HCT116 (cell line): ENCODE data around the gene MINAR1. TPM values are rescaled to one million over a fixed set of nuclear protein-coding genes. Genes with fewer than 3 reads are reported as not detected.

Source experiments
- ATAC-seq: fragments of 200-7000 bp; cut with Tn5 transposase; 2 replicates; pipeline ENCODE4 v1.9.1; 2020; ENCODE audit warnings: mild to moderate bottlenecking, moderate library complexity
- BruUV-seq: library from RNA; stranded (reverse); fragments of 400-500 nt; replicated peaks from 2 replicates; lab custom pipeline; 2021; lab: Mats Ljungman, UMichigan
- CTCF ChIA-PET: fragments of 300-600 bp; sonication (Branson Sonifier 250); formaldehyde crosslinking; loops from one replicate; lab custom pipeline; 2021; ENCODE audit warnings: antibody characterized with exemption; lab: Charles Lee
- POLR2A ChIA-PET: fragments of 300-600, 350-600 bp; sonication (Branson Sonifier 250); formaldehyde crosslinking; loops from one replicate; lab custom pipeline; 2021; ENCODE audit warnings: antibody characterized with exemption; lab: Charles Lee
- RAD21 ChIA-PET, 2 experiments: fragments of 300-600 bp; sonication (Branson Sonifier 250); formaldehyde crosslinking; loops; one replicate each; lab custom pipeline; 2023; ENCODE audit warnings: low total read pairs in 2 of 2; ENCODE audit not compliant: uncharacterized antibody in 2 of 2, unreplicated experiment in 2 of 2, low non-redundant PET in 1 of 2; lab: Charles Lee
- DNase-seq: peaks from one replicate; pipeline ENCODE4 v3.0.0-alpha.2; 2010; ENCODE audit warnings: low read depth, low spot score
- H2AFZ ChIP-seq: fragments of 200-600 bp; shearing (Covaris generic), sonication (generic); 2 replicates; pipeline ENCODE4 v1.6.1; 2017; ENCODE audit warnings: low read depth, mixed run types, mixed read lengths, antibody characterized with exemption, low read length; ENCODE audit not compliant: poor library complexity, severe bottlenecking
- H3K27ac ChIP-seq: 2 replicates; pipeline ENCODE4 v1.5.1; 2012; ENCODE audit warnings: low read depth, low read length
- H3K27me3 ChIP-seq: fragments of 200-600 bp; sonication (generic); 2 replicates; pipeline ENCODE4 v1.6.1; 2016; ENCODE audit warnings: mixed run types, low read length, mixed read lengths; ENCODE audit not compliant: insufficient read depth
- H3K36me3 ChIP-seq, 2 experiments: fragments of 200-500 bp in 1 of 2; fragments of 200-600 bp in 1 of 2; sonication (Bioruptor generic) in 1 of 2; sonication (generic) in 1 of 2; 2 replicates each; pipeline versions ENCODE4 v1.5.1 to v1.6.1; 2014 to 2016; ENCODE audit warnings: low read length in 2 of 2, inconsistent platforms in 1 of 2, mixed read lengths in 1 of 2, mixed run types in 1 of 2; ENCODE audit not compliant: insufficient read depth in 2 of 2, control insufficient read depth in 1 of 2
- H3K4me1 ChIP-seq, 2 experiments: fragments of 200-600 bp in 1 of 2; sonication (generic) in 1 of 2; 2 replicates each; pipeline versions ENCODE4 v1.5.1 to v1.6.1; 2012 to 2017; ENCODE audit warnings: low read length in 2 of 2, inconsistent platforms in 1 of 2, mild to moderate bottlenecking in 1 of 2, mixed read lengths in 1 of 2, mixed run types in 1 of 2, moderate library complexity in 1 of 2; ENCODE audit not compliant: insufficient read depth in 2 of 2, control insufficient read depth in 1 of 2
- H3K4me2 ChIP-seq: fragments of 200-600 bp; sonication (generic); 2 replicates; pipeline ENCODE4 v1.6.1; 2017; ENCODE audit warnings: mixed run types, low read length, mixed read lengths
- H3K4me3 ChIP-seq, 2 experiments: fragments of 200-600 bp in 1 of 2; sonication (generic) in 1 of 2; replicated peaks in 1 of 2; 2 replicates each; pipeline ENCODE4 v1.5.1; 2011 to 2016; ENCODE audit warnings: low read length in 2 of 2, control low read depth in 1 of 2, low read depth in 1 of 2, mild to moderate bottlenecking in 1 of 2, mixed read lengths in 1 of 2, mixed run types in 1 of 2
- H3K79me2 ChIP-seq: fragments of 200-600 bp; sonication (generic); 2 replicates; pipeline ENCODE4 v1.6.1; 2017; ENCODE audit warnings: mild to moderate bottlenecking, mixed run types, low read length, moderate library complexity, mixed read lengths; ENCODE audit not compliant: insufficient read depth
- H3K9ac ChIP-seq: fragments of 200-600 bp; sonication (generic); 2 replicates; pipeline ENCODE4 v1.6.1; 2016; ENCODE audit warnings: low read length, mixed read lengths
- H3K9me2 ChIP-seq: fragments of 200-600 bp; sonication (generic), shearing (Covaris generic); 2 replicates; pipeline ENCODE4 v1.6.1; 2017; ENCODE audit warnings: mixed run types, mild to moderate bottlenecking, moderate library complexity; ENCODE audit not compliant: insufficient read depth
- H3K9me3 ChIP-seq, 2 experiments: fragments of 200-500 bp in 1 of 2; fragments of 200-600 bp in 1 of 2; sonication (Bioruptor generic) in 1 of 2; sonication (generic) in 1 of 2; 2 replicates each; pipeline ENCODE4 v1.6.1; 2014 to 2017; ENCODE audit warnings: low read length in 2 of 2, mixed read lengths in 2 of 2, inconsistent platforms in 1 of 2, low read depth in 1 of 2, mild to moderate bottlenecking in 1 of 2, mixed run types in 1 of 2, moderate library complexity in 1 of 2; ENCODE audit not compliant: control insufficient read depth in 1 of 2, insufficient read depth in 1 of 2
- H4K20me1 ChIP-seq: fragments of 200-600 bp; sonication (generic), shearing (Covaris generic); 2 replicates; pipeline ENCODE4 v1.6.1; 2017; ENCODE audit warnings: mixed run types, mild to moderate bottlenecking, moderate library complexity; ENCODE audit not compliant: insufficient read depth
- CBX3 ChIP-seq: IDR thresholded peaks from 2 replicates; pipeline ENCODE4 v1.6.1; 2012; ENCODE audit warnings: low read depth
- CEBPB ChIP-seq: IDR thresholded peaks from 2 replicates; pipeline ENCODE4 v1.6.1; 2012; ENCODE audit warnings: low read depth
- EGR1 ChIP-seq: IDR thresholded peaks from 2 replicates; pipeline ENCODE4 v1.6.1; 2012; ENCODE audit warnings: low read depth
- ELF1 ChIP-seq: IDR thresholded peaks from 2 replicates; pipeline ENCODE4 v1.6.1; 2012; ENCODE audit warnings: low read depth, borderline replicate concordance
- EZH2phosphoT487 ChIP-seq: fragments of 200-600 bp; IDR thresholded peaks from 2 replicates; pipeline ENCODE4 v1.6.1; 2018; ENCODE audit warnings: antibody characterized with exemption, borderline replicate concordance
- JUND ChIP-seq: IDR thresholded peaks from 2 replicates; pipeline ENCODE4 v1.6.1; 2012
- POLR2A ChIP-seq: IDR thresholded peaks from 2 replicates; pipeline ENCODE4 v1.7.0; 2011; ENCODE audit warnings: borderline replicate concordance; ENCODE audit not compliant: insufficient read depth, insufficient read length; ENCODE audit errors: extremely low read depth
- POLR2AphosphoS5 ChIP-seq: IDR thresholded peaks from 2 replicates; pipeline ENCODE4 v1.6.1; 2011; ENCODE audit warnings: mild to moderate bottlenecking, low read depth, low read length, moderate library complexity
- SIN3A ChIP-seq: IDR thresholded peaks from 2 replicates; pipeline ENCODE4 v1.6.1; 2012; ENCODE audit warnings: low read depth
- SP1 ChIP-seq: IDR thresholded peaks from 2 replicates; pipeline ENCODE4 v1.6.1; 2012; ENCODE audit warnings: low read depth
- SRF ChIP-seq: IDR thresholded peaks from 2 replicates; pipeline ENCODE4 v1.6.1; 2012; ENCODE audit warnings: low read depth
- TCF7L2 ChIP-seq: IDR thresholded peaks from 2 replicates; pipeline ENCODE4 v1.7.0; 2011; ENCODE audit warnings: borderline replicate concordance, inconsistent platforms; ENCODE audit not compliant: insufficient read depth, insufficient read length; ENCODE audit errors: extremely low read depth
- YY1 ChIP-seq: IDR thresholded peaks from 2 replicates; pipeline ENCODE4 v1.6.1; 2011; ENCODE audit warnings: low read length, low read depth, moderate library complexity, mild to moderate bottlenecking; ENCODE audit not compliant: insufficient replicate concordance; ENCODE audit errors: extremely low read depth
- ZFX ChIP-seq: fragments of 450-650 bp; IDR thresholded peaks from 2 replicates; pipeline ENCODE4 v1.6.1; 2017
- ZNF274 ChIP-seq: fragments of 200-500 bp; sonication (Bioruptor generic); IDR thresholded peaks from 2 replicates; pipeline ENCODE4 v1.6.1; 2014; ENCODE audit warnings: mild to moderate bottlenecking, low read depth, low read length, inconsistent platforms
- intact Hi-C: fragments of 100-400 bp; cut with micrococcal nuclease; formaldehyde crosslinking; loops from 2 replicates; pipeline ENCODE4 v1.10.0; 2022
- total RNA-seq: library from RNA; stranded (reverse); gene quantifications from one replicate; pipeline ENCODE4 v1.2.1, GENCODE V29; 2021; ENCODE audit not compliant: unreplicated experiment
- TF ChIP-seq, protein P1 (sequence below): IDR thresholded peaks from 2 replicates; pipeline ENCODE4 v1.6.1; 2012
- TF ChIP-seq, protein P2 (sequence below): IDR thresholded peaks from 2 replicates; pipeline ENCODE4 v1.6.1; 2012; ENCODE audit warnings: low read depth

Gene MINAR1
- total RNA-seq, 1 experiment from 2014 or later, result 1.9 TPM

DNA sequence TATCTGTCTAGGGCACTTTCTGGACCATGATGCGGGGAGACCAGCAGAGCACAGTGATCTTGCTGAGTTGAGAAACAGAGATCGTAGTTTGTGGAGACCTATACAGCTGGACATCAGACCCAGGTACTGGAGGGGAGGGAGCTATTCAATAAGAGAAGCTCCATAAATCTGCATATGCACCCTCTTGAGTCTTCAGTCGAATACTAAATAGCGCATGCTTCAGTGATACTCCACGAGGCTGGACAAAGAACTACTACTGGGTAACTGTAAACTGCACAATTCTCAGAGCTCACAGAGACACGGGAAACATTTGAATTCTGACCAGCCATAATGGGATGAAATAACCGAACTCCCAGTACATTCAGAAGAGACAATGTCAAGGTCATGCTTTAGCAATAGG, 49.7 kb downstream of the MINAR1 start:
- CTCF ChIA-PET, result no interaction called here
- no peak for ATAC-seq

More for the DNA sequence above, 49.7 kb downstream of the MINAR1 start:
- Histone ChIP-seq H3K9me3 (no peaks in the 10 kb centered on the region), H2AFZ (no peak overlapping the region), H3K9me2 (no peaks in the 10 kb centered on the region), H3K27me3 (no peaks in the 10 kb centered on the region), H3K79me2 (no peaks in the 10 kb centered on the region), H3K4me3 (no peak overlapping the region), H3K27ac (no peak overlapping the region), H4K20me1 (no peaks in the 10 kb centered on the region), H3K4me1 (no peaks in the 10 kb centered on the region), H3K4me2 (no peak overlapping the region), H3K9ac (no peak overlapping the region), H3K36me3 (no peaks in the 10 kb centered on the region)
- ChIA-PET POLR2A (no interaction called here), RAD21 (no interaction called here)
- BruUV-seq, result no TSS peak
- no peak for DNase-seq
- no peak for TF ChIP-seq POLR2AphosphoS5
- TF ChIP-seq CBX3, result no peak
- TF ChIP-seq, protein P1, sequence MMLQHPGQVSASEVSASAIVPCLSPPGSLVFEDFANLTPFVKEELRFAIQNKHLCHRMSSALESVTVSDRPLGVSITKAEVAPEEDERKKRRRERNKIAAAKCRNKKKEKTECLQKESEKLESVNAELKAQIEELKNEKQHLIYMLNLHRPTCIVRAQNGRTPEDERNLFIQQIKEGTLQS, result no peak
- no peak for TF ChIP-seq ZNF274
- no peak for TF ChIP-seq JUND
- no peak for TF ChIP-seq EZH2phosphoT487
- no peak for TF ChIP-seq ZFX
- no peak for TF ChIP-seq TCF7L2
- TF ChIP-seq SRF, result no peak
- TF ChIP-seq POLR2A, result no peak
- no peak for TF ChIP-seq SIN3A
- TF ChIP-seq SP1, result no peak
- no peak for TF ChIP-seq CEBPB
- no peak for TF ChIP-seq ELF1
- no peak for TF ChIP-seq EGR1
- TF ChIP-seq, protein P2, sequence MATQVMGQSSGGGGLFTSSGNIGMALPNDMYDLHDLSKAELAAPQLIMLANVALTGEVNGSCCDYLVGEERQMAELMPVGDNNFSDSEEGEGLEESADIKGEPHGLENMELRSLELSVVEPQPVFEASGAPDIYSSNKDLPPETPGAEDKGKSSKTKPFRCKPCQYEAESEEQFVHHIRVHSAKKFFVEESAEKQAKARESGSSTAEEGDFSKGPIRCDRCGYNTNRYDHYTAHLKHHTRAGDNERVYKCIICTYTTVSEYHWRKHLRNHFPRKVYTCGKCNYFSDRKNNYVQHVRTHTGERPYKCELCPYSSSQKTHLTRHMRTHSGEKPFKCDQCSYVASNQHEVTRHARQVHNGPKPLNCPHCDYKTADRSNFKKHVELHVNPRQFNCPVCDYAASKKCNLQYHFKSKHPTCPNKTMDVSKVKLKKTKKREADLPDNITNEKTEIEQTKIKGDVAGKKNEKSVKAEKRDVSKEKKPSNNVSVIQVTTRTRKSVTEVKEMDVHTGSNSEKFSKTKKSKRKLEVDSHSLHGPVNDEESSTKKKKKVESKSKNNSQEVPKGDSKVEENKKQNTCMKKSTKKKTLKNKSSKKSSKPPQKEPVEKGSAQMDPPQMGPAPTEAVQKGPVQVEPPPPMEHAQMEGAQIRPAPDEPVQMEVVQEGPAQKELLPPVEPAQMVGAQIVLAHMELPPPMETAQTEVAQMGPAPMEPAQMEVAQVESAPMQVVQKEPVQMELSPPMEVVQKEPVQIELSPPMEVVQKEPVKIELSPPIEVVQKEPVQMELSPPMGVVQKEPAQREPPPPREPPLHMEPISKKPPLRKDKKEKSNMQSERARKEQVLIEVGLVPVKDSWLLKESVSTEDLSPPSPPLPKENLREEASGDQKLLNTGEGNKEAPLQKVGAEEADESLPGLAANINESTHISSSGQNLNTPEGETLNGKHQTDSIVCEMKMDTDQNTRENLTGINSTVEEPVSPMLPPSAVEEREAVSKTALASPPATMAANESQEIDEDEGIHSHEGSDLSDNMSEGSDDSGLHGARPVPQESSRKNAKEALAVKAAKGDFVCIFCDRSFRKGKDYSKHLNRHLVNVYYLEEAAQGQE, result no peak
- no peak for TF ChIP-seq YY1
- intact Hi-C loops, result no loop called here

Other genes with a start within 250 kb of the MINAR1 start
- gene ANKRD34C, start 149.6 kb upstream of the MINAR1 start, total RNA-seq, result not detected
- 53.6 TPM for gene TMED3, start 121.2 kb upstream of the MINAR1 start, total RNA-seq